Mucosa of descending colon (tissue), 3 donors: ENCODE data around the gene NOSIP. TPM values are rescaled to one million over a fixed set of nuclear protein-coding genes. Genes with fewer than 3 reads are reported as not detected.

ENCODE experiments used
- ATAC-seq: fragments of 200-7000 bp; cut with Tn5 transposase; one replicate; pipeline ENCODE4 v1.9.1; 2020; ENCODE audit warnings: mild to moderate bottlenecking, moderate library complexity
- DNase-seq, 3 donors: peaks; one replicate each; pipeline ENCODE4 v3.0.0-alpha.2; 2020
- H3K36me3 ChIP-seq: fragments of 200-600 bp; one replicate; pipeline ENCODE4 v1.8.0; 2021; ENCODE audit warnings: low read depth, mild to moderate bottlenecking
- H3K4me1 ChIP-seq: fragments of 200-600 bp; one replicate; pipeline ENCODE4 v1.8.0; 2021; ENCODE audit warnings: low read depth, mild to moderate bottlenecking
- H3K4me3 ChIP-seq: fragments of 200-600 bp; one replicate; pipeline ENCODE4 v1.8.0; 2021; ENCODE audit warnings: mild to moderate bottlenecking
- H3K9me3 ChIP-seq: fragments of 200-600 bp; one replicate; pipeline ENCODE4 v1.8.0; 2021; ENCODE audit warnings: mild to moderate bottlenecking
- CTCF ChIP-seq: fragments of 200-600 bp; IDR thresholded peaks from one replicate; pipeline ENCODE4 v1.8.0; 2022; ENCODE audit warnings: antibody characterized with exemption, mild to moderate bottlenecking
- intact Hi-C, 2 donors: fragments of 100-400 bp; cut with DNase I in 1 of 2; cut with micrococcal nuclease in 1 of 2; formaldehyde crosslinking; loops; one replicate each; pipeline versions ENCODE4 v1.11.0 to v1.11.1; 2022; cut with DNase I, micrococcal nuclease
- total RNA-seq, 3 donors: library from RNA; stranded (reverse); fragmentation: NEBNext Ultra II Directional in 2 of 3; extraction: Animal tissue kit (Norgen Biotek cat#: 25700) in 2 of 3; gene quantifications; one replicate each; pipeline versions ENCODE4 v1.2.1 to v1.2.4, GENCODE V29; 2021 to 2023
- donor health status: DM: no; HTN: no; CAD: no; lungs with moderate emphysema.
- donor health status: DM: no; HTN: no; CAD: no.
- donor health status: DM: no; HTN: yes; CAD: no.

NOSIP gene
- total RNA-seq, 3 donors from 2014 or later, result 59.2 to 72.5 (median 66.3) TPM

- Histone ChIP-seq H3K9me3 (no peaks in the 10 kb centered on the region), H3K4me3 (no peak overlapping the region), H3K4me1 (no peaks in the 10 kb centered on the region), H3K36me3 (no peaks in the 10 kb centered on the region)
- ATAC-seq (no peak), DNase-seq (no peak)
- no peak for TF ChIP-seq CTCF
- intact Hi-C loops, result no loop called here
Measured at GRCh38 chr19:49609499-49610092, 29.2 kb upstream of the NOSIP start.

GRCh38 chr19:49605605-49606004 is 25.2 kb upstream of the NOSIP start:
- no peak for ATAC-seq
- intact Hi-C loops, result no loop called here

GRCh38 chr19:49602806-49603205 is 22.4 kb upstream of the NOSIP start:
- Histone ChIP-seq H3K4me3 (no peak overlapping the region), H3K4me1 (no peaks in the 10 kb centered on the region), H3K9me3 (no peaks in the 10 kb centered on the region), H3K36me3 (peaks cover 6% of the 10 kb centered on the region)
- no peak for DNase-seq
- ATAC-seq, result no peak
- intact Hi-C loops, result no loop called here
- no peak for TF ChIP-seq CTCF

More at GRCh38 chr19:49605605-49606004, 25.2 kb upstream of the NOSIP start:
- Histone ChIP-seq H3K4me3 (no peak overlapping the region), H3K36me3 (no peaks in the 10 kb centered on the region), H3K4me1 (no peaks in the 10 kb centered on the region), H3K9me3 (no peaks in the 10 kb centered on the region)
- no peak for DNase-seq
- TF ChIP-seq CTCF, result no peak

- H3K4me1 ChIP-seq, result no peaks in the 10 kb centered on the region
- ATAC-seq (no peak), DNase-seq (no peak)
- no peaks in the 10 kb centered on the region for H3K9me3 ChIP-seq
- TF ChIP-seq CTCF, result no peak
- H3K36me3 ChIP-seq, result peaks cover 6% of the 10 kb centered on the region
- intact Hi-C loops, result no loop called here
- H3K4me3 ChIP-seq, result no peak overlapping the region
Measured at GRCh38 chr19:49601482-49602038, 21.2 kb upstream of the NOSIP start.

- intact Hi-C loops, result no loop called here
Measured at GRCh38 chr19:49599378-49600295, 19.3 kb upstream of the NOSIP start.

More at GRCh38 chr19:49599378-49600295, 19.3 kb upstream of the NOSIP start:
- Histone ChIP-seq H3K9me3 (no peaks in the 10 kb centered on the region), H3K4me1 (no peaks in the 10 kb centered on the region), H3K4me3 (no peak overlapping the region), H3K36me3 (peaks cover 6% of the 10 kb centered on the region)
- ATAC-seq (no peak), DNase-seq (no peak)
- no peak for TF ChIP-seq CTCF
